Smooth muscle cell of trachea (primary cell): Measurements from ENCODE around the gene IPP. TPM values are rescaled to one million over a fixed set of nuclear protein-coding genes. Genes with fewer than 3 reads are reported as not detected.

ENCODE experiments used
- total RNA-seq: library from RNA; depleted of rRNA; stranded (reverse); fragments of >200 nt; gene quantifications from 2 replicates; pipeline ENCODE4 v1.2.1, GENCODE V29; 2014

Gene IPP
- 16.9 and 20.2 TPM in 2 replicates for total RNA-seq

DNA sequence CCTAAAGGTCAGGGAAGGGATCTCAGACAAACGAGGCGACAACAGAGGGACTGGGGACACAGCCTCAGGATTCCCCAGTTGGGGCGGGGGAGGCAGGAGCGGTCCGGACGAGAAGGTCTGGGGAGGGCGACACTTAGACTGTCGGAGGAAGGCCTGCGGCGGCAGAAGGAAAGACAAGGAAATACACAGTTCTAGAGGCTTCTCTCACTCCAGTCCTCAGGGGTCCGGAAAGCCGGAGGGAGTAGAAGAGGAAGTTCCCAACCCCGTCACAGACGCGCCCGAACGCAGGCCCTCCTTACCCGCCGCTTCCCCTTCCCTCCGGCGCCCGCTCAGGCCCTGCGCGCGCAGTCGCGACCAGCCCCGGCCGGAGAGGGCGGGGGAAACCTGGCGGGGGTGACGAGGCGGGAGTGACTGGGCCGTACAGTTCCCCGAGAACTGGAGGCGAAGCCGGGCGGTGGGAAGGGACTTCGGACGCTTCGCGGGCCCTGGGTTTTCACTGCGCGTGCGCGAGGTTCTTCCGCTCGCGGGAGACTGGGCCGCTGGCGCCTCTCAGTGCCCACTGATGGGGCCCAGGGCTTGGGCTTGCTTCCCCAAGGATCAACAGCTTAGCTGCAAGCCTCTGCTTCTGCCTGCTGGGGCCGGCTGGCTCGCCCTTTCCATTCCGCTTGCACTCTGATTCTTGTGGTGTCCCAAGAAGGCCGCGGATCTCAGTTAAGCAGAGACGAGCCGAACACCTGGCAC, at the start of gene IPP:
Gene IPP, minus strand, starts transcription at position 356 of the 741 bp plus-strand sequence. CDS start 4,242 bp downstream, outside the sequence.

DNA sequence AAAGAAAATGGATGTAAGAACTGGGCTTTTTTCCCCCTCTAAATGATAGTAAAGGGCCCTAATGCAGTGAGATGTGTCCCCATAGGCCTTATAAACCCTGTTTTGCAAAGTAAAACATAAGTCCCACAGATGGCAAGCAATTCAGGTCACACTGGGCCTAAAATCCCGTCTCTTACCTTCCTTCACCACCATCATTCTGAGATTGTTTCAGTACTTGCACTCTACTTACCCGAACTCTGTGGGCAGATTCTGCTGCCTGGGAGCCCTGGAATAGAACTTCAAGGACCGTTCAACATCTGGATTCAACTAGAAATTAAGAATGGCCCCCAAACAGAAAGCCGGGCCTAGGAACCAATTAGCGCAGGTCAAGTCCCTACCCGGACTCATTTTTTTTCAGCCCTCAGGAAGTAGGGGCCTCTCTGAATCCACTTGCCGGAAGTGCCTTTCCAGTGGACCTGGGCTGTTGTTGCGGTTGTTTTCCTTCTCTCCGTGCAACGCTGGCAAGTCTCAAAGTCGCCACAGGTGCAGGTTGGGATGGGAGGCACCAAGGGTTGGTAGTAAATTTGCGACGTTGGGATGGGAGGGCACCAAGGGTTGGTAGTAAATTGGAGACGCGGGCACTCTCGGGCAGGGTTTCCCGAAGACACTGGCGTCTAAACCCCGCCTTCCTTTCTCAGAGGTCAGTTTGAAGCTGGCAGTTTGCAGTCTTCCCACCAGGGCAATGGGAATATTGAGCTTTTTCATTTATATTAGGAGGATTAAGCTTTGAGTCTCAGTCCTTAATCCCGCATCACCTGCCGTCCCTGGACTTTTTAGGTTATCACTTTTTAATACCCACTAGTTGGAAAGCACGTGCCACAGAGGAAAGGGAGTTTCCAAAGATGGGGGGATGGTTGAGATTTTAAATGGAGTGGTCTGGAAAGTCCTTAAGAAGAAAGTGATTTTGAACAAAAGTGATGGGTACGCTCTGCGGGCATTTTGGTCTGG, 62.4 kb downstream of the IPP start, which contains the start of gene TMEM69:
Gene TMEM69, plus strand, starts transcription at position 428 of the 987 bp plus-strand sequence. CDS start 2,888 bp downstream, outside the sequence.

DNA sequence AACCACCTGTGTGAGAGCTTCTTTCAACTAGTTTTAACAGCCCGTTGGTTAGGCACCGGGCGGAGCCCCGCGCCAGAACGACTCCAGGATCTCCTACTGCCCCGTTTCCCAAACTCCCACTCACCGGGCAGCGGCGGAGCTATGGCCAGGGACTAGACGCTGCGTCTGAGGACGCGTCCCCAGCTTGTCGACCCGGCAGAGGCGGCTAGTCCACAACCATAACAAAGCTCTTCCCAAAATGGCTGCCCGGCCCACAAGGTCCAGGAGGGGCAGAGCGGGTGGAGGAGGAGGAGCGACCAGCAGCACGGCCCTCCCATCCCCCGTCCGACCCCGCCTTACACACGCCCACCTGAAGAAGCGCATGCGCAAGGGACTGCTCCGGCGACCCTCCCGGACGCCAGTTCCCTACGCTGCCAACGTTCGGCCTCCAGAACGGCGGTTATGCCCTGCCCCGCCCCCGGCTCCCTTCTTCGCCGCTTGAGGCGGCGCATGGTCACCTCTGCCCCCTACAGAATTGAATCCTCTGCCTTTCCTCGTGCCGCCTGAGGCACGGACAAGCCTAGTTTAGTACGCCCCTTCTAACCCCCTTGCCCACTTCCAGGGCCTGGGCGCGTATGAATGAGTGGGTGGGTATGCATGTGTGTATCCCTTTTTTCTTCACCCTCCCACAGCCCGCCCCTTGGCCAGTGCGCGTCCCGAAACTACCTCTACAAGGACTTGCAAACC, 64.0 kb downstream of the IPP start, which contains the start of gene GPBP1L1:
Gene GPBP1L1, minus strand, starts transcription at position 246 of the 726 bp plus-strand sequence. CDS start 27,446 bp downstream, outside the sequence.

Other genes with a start within 250 kb of the IPP start
- 436 and 653 TPM in 2 replicates for gene PRDX1, start 228.8 kb downstream of the IPP start, total RNA-seq
- gene AKR1A1, start 199.8 kb downstream of the IPP start, total RNA-seq = 102 and 133 TPM in 2 replicates
- gene NASP, start 166.6 kb downstream of the IPP start, total RNA-seq = 23.0 and 60.4 TPM in 2 replicates
- 0.99 and 1.6 TPM in 2 replicates for gene CCDC17, start 126.6 kb downstream of the IPP start, total RNA-seq
- gene GPBP1L1, start 64.1 kb downstream of the IPP start, total RNA-seq = 73.3 and 98.5 TPM in 2 replicates
- gene TMEM69, start 62.5 kb downstream of the IPP start, total RNA-seq = 11.2 and 13.2 TPM in 2 replicates
- gene MAST2, start 53.0 kb upstream of the IPP start, total RNA-seq = 21.7 and 29.8 TPM in 2 replicates